Measurements from ENCODE around the gene QRFP.

Gene QRFP

DNA sequence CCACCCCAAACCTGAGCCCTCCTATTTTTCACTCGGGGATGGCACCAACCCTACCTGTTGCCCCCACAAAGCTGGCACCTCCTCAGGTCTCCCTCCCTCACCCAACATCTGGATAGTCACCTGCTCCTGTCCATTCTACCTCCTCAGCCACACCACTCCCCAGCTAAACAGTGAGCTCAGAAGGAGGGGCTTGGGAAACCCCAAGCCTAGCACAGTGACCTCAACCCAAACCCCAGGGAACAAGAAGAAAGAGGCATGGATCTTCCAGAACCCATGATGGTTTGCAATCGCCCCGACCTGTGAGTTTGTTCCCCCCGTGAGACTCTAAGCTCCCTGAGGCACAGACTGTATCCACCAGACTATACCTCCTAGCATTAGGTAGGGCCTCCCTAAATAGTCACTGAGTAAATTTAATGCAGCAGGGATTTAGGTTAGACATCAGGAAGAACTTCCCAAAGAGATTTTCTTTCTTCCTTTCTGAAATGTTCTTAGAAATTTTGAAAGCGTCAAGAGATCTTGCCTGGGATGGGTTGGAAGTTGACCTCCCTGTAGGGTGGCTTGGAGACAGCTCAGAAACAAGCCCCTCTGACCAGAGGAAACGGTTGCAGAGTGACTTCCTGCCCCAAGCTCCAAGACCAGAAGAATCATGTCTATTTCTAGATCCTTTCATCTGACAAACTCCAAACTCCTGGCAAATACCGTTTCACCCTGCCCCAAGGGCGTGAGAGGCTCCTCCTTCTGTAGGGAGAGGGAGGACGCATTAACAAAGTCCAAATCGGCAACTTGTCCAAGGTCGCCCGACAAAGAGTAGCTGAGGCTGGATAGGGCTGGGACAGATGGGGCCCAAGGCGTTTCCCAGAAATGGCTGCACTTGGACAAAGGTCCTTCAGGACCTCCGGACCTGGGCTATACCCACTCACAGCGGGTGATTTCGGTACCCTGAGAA, 38.4 kb upstream of the QRFP start:
- in situ Hi-C loops (cut with HindIII; ENCODE audit: low pct_ligation_motif_present, low pct_unique_long_range_greater_than_20kb, low sequenced_read_pairs) = no loop called here
- no peak for DNase-seq

DNA sequence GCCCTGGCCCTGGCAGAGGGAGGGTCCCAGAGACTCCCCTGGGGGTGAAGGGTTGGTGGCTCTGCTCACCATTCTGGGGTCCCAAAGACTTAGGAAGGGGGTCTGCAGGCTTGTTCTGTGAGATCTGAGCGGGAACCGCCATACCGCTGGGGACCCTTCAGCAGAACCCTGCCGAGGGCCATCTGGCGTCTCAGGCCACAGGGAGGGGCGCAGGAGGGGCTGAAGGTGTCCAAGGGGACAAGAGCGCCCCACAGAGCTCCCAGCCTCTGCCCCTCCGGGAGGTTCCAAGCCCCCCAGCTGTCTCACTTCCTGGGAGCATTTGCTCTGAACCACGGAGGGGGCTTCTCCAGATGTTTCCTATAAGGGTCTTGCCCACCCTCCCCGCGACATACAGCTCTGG, 37.6 kb upstream of the QRFP start:
- in situ Hi-C loops (cut with HindIII; ENCODE audit: low pct_ligation_motif_present, low pct_unique_long_range_greater_than_20kb, low sequenced_read_pairs) = no loop called here
- no peak for DNase-seq

DNA sequence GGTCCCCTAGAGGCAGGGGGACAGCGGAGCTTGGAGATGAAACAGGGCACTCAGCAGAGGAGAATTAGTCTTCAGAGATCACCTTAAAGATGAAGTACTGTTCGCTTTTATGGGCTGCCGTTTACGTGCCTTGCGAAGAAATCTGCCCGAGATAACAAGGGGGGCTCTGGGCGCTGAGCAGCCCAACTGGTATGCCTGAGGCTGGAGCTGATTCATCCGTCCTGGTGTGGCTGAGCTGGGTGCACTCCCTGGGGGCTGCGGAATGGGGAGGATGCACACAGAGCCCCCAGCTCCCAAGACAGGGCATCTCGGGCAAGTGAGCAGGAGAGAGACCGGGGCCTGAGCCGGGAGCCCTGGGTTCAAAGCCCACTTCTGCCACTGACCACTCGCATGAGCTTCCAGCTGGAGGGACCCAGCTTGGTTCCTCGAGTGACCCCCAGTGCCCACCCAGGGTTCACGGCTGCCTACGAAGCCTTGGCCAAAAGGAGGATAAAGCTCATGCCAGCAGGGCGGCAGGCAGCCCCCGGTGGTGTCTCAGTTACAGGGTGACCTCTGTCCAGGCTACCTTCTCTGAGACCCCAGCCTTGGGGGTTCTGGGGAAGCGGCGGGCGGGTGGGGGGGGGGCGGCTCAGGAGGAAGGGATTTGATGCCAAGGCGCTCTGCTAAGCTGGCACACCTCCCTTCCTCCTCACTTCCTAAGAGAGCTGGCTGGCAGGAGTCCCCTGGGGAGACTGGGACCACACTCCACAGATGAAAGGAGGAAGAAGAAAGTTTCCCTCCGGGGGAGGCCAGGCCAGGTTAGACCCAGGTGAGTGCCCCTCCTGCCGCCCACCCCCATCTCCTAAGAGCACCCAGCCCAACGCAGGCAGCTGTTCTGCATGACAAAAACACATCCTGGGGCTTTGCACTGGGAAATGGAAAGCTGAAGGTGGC, 36.8 kb upstream of the QRFP start:
- peak; percentile 72 for DNase-seq
- in situ Hi-C loops (cut with HindIII; ENCODE audit: low pct_ligation_motif_present, low pct_unique_long_range_greater_than_20kb, low sequenced_read_pairs) = no loop called here

DNA sequence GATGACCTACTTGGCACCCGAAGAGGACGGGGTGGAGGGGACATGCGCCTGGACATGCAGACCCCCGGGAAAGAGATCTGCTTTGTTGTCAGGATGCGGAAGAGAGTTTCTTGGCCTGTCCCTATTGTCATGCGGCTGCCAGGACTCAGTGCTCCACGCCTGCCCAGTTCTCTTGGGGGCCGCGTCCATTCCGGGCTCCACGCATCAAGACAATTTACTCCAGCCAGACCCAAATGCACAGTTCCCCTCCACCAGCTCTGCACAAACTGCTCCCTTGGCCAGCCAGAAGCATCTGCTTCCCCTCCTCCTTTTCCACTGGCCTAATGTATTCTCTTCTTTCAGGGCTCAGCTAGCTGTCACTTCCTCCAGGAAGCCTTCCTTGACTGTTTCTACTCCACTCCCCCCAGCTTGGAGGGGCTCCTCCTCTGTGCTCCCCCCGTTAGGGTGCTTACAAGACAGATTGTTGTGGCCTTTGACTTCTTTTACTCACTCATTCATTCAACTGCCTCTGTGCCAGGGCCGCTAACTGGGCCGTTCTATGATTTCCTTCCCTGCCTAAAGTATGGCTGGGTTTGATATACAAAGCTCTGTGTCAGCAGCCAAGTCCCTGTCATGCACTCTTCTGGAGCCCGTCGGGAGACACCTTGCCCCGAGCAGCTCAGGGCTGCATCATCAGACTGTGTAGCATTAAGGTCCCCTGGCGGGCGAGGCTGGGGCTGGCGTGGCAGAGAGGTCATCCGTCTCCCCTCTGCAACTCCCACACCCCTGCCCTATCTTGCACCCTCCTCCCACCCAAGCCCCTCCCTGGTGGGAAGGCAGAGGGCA, 35.9 kb upstream of the QRFP start:
- in situ Hi-C loops (cut with HindIII; ENCODE audit: low pct_ligation_motif_present, low pct_unique_long_range_greater_than_20kb, low sequenced_read_pairs) = no loop called here
- peak; percentile 36 for DNase-seq

DNA sequence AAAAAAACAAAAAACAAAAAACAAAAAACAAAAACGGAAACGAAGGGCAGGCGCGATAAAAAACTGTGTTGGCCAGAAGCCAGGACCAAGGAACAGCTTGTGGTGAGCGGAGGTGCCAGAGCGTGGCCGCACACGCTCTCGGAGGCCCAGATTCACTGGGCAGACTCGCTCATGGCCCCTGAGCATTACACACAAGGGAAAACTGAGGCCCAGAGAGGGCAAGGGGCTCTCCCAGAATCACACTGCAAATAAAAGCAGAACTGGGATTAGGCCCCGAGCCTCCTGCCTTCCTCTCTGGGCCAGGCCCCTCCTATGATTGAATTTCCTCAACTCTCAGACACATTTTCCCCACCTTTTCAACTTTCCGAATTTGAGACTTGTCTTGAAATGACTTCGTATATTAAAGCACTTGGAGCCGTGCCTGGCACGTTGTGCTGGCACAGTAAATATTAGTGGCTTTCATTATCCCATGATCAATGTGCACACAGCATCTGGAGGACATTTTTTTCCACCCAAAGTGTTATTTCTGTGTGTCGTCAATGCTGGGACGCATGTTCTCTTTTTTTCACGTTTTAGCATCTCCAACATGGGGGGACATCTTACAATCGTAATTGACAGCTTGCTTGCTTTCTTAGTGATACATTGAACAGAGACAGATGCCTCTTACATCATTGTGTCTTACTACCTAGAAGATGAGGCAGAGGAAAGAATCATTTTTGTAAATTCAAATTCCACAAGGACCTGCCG, 35.1 kb upstream of the QRFP start:
- in situ Hi-C loops (cut with HindIII; ENCODE audit: low pct_ligation_motif_present, low pct_unique_long_range_greater_than_20kb, low sequenced_read_pairs) = no loop called here
- DNase-seq = no peak

DNA sequence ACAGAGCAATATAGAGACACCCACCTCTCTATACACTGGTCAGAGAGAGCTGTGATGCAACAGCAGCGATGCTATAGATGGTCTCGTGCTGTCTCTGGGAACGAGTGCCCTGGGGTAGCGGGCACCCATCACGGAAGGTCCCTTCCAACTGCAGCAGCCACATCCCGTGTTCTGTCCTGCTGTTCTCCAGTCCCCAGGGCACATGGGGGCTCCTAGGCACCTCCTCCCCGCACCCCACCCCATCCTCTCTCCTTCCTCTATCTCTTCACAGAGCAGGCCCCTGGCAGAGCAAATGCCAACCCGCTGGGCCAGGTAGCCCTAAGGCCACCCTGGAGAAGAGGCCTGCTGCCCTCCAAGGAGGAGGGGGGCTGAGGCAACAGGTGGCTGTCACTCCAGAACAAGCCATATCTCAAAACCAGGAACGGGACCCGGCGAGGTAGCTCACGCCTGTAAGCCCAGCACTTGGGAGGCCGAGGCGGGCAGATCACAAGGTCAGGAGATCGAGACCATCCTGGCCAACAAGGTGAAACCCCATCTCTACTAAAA, 34.3 kb upstream of the QRFP start:
- in situ Hi-C loops (cut with HindIII; ENCODE audit: low pct_ligation_motif_present, low pct_unique_long_range_greater_than_20kb, low sequenced_read_pairs) = no loop called here
- no peak for DNase-seq

DNA sequence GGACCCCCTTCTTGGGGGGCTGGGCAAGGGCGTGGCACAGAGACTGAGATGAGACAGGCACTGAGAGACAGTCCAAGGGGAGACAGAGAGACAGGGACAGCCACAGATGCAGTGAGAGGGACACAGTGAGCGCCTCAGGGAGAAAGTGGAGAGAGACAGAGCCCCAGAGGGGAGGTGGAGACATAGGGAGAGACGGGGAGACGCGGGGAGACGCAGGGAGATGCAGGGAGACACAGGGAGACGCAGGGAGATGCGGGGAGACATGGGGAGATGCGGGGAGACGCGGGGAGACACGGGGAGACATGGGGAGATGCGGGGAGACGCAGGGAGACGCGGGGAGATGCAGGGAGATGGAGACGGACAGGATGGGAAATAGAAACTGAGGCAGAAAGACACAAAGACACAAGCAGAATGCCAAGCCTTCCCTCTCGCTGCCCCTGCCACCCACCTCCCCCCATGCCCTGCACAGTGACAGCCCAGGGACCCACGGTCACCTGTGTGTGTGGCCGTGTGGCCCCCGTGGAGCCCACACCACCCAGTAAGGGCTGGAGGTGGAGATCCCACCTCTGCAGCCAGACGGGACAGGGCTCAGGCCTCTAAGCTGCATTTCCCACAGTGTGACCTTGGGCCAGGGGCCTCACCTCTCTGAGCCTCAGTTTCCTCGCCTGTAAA, 33.7 kb upstream of the QRFP start:
- no peak for DNase-seq
- in situ Hi-C loops (cut with HindIII; ENCODE audit: low pct_ligation_motif_present, low pct_unique_long_range_greater_than_20kb, low sequenced_read_pairs) = no loop called here

DNA sequence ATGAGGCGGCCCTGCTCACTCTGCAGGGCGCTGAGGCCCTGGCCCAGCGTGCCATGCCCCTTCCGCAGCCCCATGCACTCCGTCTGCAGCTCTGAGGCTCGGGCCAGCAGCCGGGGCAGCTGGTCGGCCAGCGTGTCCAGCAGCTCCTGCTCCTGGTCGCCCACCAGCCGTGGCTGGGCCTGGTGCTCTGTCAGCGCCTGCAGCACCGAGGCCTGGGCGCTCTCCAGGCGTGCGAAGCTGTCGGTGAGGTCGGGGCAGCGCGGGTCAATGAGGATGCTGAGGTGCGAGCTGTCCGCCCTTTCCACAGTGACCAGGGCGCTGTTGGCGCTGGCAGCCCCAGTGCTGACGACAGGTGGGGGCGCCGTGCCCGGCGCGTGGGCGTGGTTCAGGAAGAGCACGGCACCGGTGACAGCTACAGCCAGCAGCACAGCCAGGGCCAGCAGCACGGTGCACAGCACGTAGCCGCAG, 33.0 kb upstream of the QRFP start:
- DNase-seq = no peak
- in situ Hi-C loops (cut with HindIII; ENCODE audit: low pct_ligation_motif_present, low pct_unique_long_range_greater_than_20kb, low sequenced_read_pairs) = no loop called here

DNA sequence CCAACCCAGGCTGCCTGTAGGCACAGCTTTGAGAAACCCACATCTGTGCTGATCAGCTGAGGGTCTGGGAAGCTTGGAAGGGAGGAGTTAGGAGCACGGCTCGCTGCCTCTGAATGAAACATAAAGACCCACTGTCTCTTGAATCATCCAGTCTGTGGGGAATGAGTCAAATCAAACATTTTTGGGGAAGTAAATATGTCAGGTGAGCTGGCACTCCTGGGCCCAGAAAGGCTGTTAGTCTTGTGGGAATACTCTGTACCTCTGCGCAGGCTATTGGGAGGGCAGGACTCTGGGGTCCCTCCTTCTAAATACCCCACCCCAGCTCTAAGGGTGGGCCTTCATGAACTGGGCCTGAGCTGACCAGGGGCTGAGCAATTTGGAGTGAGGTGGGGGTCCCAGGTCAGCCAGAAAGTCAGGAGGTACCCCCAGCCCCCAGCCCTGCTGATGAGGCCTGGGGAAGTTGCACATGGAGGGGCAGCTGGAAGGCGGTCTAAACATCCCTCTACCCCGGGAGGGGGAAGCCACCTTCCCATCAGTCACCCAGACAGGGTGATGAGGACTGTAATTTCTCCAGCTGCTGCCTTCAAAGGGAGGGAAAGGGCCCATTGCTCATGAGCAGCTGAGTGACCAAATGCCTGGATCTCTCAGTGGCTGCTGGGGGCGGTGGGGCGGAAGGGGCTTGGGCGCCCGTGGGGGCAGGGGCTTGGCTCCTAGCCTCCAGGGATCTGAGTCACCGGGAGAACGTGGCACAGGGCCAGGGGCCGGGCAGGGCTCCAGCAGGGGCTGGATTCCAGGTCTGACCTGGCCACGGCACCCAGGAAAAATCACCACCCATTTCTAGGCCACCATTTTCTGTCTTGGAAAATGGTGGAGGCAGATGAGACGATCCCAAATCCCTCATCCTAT, 31.6 kb upstream of the QRFP start:
- peak; percentile 89 for DNase-seq
- in situ Hi-C loops (cut with HindIII; ENCODE audit: low pct_ligation_motif_present, low pct_unique_long_range_greater_than_20kb, low sequenced_read_pairs) = no loop called here

DNA sequence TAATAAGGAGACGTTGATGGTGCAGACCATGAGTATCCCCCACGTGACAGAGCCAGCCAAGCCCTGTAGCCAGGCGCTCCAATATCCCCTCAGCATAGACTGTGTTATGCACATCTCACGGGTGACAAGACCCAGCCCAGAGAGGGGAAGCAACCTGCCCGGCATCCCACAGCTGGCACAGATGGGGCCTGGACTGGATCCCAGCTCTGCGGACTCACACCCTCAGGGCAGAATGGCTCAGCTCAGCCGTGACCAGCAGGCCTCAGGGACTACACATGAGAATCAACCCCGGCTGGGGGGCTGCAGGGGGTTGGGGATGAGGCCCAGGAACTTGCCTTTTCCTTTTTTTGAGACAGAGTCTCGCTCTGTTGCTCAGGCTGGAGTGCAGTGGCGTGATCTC, 30.7 kb upstream of the QRFP start:
- in situ Hi-C loops (cut with HindIII; ENCODE audit: low pct_ligation_motif_present, low pct_unique_long_range_greater_than_20kb, low sequenced_read_pairs) = no loop called here
- peak; percentile 55 for DNase-seq

DNA sequence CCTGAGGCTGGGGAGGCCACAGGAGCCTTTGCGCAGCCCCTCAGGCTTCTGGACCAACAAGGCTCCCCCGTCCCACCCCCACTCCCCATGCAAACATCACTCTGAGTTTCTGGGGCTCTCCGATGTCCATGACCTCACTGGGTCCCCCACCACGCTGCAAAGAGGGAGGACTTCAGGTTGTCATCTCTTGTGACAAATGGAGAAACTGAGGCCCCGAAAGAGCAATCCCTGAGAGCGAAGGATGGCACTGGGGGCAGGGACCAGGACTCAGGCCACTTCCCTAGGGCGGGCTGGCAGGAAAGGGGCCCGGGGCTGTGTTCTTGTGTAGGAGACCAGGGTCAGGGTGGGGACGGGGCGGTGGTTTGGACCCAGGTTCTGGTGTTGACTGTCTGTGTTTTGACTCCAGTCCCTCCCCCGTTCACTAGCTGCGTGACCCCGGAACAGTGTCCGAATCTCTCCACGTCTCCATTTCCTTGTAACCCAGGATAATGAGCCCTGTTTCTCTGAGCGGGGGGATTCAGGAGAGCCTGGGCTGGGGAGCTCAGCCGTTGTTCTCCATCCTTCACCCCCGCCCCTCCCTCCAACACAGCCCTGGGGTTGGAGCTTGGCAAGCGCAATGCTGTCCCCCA, 28.6 kb upstream of the QRFP start:
- no peak for DNase-seq
- in situ Hi-C loops (cut with HindIII; ENCODE audit: low pct_ligation_motif_present, low pct_unique_long_range_greater_than_20kb, low sequenced_read_pairs) = no loop called here

DNA sequence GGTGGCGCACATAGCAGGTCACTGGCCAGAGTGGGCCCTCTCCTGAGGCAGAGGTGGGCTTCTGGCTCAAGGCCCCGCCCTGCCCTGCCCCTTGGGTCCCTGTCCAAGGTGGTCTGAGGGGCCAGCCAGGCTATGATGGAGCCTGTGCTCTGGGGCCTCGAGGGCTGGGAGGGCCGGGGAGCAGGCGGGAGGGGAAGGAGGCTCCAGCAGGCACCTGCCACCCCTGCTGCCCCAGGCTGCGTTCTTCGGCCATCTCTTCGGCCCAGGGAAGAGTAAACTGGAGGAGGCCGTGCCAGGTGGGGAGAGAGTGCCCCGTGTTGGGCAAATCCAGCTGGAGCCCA, 27.8 kb upstream of the QRFP start:
- in situ Hi-C loops (cut with HindIII; ENCODE audit: low pct_ligation_motif_present, low pct_unique_long_range_greater_than_20kb, low sequenced_read_pairs) = no loop called here
- DNase-seq = no peak

DNA sequence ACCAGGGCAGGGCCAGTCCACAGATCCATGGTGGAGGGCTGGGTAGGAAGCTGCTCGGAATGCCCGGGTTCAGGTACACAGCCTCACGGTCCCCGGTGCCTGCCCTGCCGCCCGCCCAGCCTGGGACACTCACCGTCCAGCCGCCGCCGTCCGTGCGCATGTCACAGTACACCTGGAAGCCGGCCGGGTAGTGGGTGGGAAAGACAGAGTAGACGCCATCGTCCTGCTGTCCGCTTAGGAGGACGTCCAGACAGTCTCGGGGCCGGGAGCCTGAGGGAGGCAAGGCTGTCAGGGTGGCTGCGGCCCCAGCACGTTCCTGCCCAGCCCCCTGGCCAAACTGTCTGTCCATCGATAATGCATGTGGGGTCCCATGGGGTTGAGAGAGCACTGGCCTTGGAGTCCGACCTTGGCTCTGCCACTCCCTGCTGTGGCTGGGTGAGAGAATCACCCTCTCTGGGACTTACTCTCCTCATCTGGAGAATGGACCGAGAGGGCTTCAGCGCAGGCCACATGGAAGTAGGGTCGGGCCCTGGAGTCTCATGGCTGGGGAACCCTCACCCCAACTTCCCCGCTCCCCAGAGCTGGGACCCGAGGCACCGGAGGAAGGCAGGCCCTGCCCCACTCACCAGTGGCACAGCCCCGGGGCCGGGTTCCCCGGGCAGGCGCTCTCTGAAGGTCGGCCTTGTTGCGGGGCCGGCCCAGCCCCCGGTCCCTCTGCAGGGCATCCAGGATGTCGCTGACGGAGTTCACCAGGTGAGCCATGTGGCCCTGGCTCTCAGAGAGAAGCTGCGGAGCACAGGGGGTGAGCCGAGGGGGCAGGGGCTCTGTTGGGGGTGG, 27.2 kb upstream of the QRFP start:
- in situ Hi-C loops (cut with HindIII; ENCODE audit: low pct_ligation_motif_present, low pct_unique_long_range_greater_than_20kb, low sequenced_read_pairs) = no loop called here
- DNase-seq = no peak

DNA sequence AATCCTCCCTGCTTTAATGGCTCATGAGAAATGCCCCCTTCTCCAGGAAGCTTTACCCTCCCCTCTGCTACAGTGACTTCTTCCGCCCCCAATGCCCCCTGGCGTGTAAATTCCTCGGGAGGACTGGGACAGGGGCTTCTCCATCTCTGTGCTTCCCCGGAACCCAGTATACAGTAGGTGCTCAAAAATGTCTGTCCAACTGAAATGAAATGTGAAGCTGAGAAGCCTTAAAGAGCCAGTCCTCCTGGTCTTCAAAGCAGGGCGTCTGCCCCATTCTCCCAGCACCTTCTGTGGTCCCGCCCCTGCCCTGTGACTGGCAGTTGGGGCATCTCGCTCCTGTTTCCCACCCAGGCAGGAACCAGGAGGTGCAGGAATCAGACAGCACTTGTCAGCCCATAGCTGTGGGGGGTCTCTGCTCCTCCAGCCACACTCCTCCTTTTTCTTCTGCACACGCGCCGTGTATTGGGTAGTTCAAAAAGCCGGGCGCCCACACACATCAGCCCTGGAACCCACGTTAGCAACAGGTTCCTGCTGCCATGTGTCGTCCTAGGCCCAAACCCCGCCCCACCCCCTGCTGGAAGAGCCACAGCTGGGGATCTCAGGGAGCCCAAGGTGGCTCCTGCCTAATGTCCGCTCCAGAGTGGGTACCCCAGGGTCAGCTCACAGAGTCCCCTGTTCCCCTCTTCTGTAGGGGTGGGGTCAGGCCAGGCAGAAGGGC, 26.4 kb upstream of the QRFP start:
- in situ Hi-C loops (cut with HindIII; ENCODE audit: low pct_ligation_motif_present, low pct_unique_long_range_greater_than_20kb, low sequenced_read_pairs) = no loop called here
- no peak for DNase-seq

All from ACHN (cell line).